ENCODE data around the gene GNL2. TPM values are rescaled to one million over a fixed set of nuclear protein-coding genes. Genes with fewer than 3 reads are reported as not detected.

Gene GNL2
- total RNA-seq, 2 donors from 2014 or later, result 15.4 to 22.2 TPM

GRCh38 chr1:37570528-37571334 lies 25.0 kb downstream of the GNL2 start:
- no peaks in the 10 kb centered on the region for H3K9me3 ChIP-seq
- peaks cover 100% of the 10 kb centered on the region for H3K36me3 ChIP-seq
- no peak overlapping the region for H3K27ac ChIP-seq
- H3K27me3 ChIP-seq, result no peaks in the 10 kb centered on the region
- no peaks in the 10 kb centered on the region for H3K4me1 ChIP-seq
- H3K4me3 ChIP-seq, result no peak overlapping the region
- no peak for DNase-seq (ENCODE audit: low spot score)
- TF ChIP-seq CTCF (IDR thresholded peaks at IDR 0.05), result no peak

- H3K9me3 ChIP-seq, result no peaks in the 10 kb centered on the region
- H3K4me3 ChIP-seq, result no peak overlapping the region
- no peaks in the 10 kb centered on the region for H3K4me1 ChIP-seq
- TF ChIP-seq CTCF (IDR thresholded peaks at IDR 0.05), result no peak
- peaks cover 75% of the 10 kb centered on the region for H3K36me3 ChIP-seq
- H3K27ac ChIP-seq, result no peak overlapping the region
- DNase-seq (ENCODE audit: low spot score), result no peak
- no peaks in the 10 kb centered on the region for H3K27me3 ChIP-seq
Observed at GRCh38 chr1:37567023-37567422, 28.7 kb downstream of the GNL2 start.

- no peaks in the 10 kb centered on the region for H3K27me3 ChIP-seq
- no peak for TF ChIP-seq CTCF (IDR thresholded peaks at IDR 0.05)
- H3K36me3 ChIP-seq, result peaks cover 54% of the 10 kb centered on the region
- H3K4me3 ChIP-seq, result no peak overlapping the region
- H3K27ac ChIP-seq, result no peak overlapping the region
- H3K9me3 ChIP-seq, result no peaks in the 10 kb centered on the region
- DNase-seq (ENCODE audit: low spot score), result no peak
- no peaks in the 10 kb centered on the region for H3K4me1 ChIP-seq
Observed at GRCh38 chr1:37564892-37565291, 30.8 kb downstream of the GNL2 start.

GRCh38 chr1:37562984-37563383 lies 32.8 kb downstream of the GNL2 start:
- no peak overlapping the region for H3K27ac ChIP-seq
- no peak overlapping the region for H3K4me3 ChIP-seq
- no peaks in the 10 kb centered on the region for H3K9me3 ChIP-seq
- H3K4me1 ChIP-seq, result no peaks in the 10 kb centered on the region
- no peaks in the 10 kb centered on the region for H3K27me3 ChIP-seq
- TF ChIP-seq CTCF (IDR thresholded peaks at IDR 0.05), result no peak
- peaks cover 35% of the 10 kb centered on the region for H3K36me3 ChIP-seq
- no peak for DNase-seq (ENCODE audit: low spot score)

GRCh38 chr1:37561133-37562132 lies 34.3 kb downstream of the GNL2 start:
- Histone ChIP-seq H3K27ac (no peak overlapping the region), H3K4me1 (peaks cover 0 to 12% of the 10 kb centered on the region in 2 donors), H3K27me3 (no peaks in the 10 kb centered on the region), H3K4me3 (no peak overlapping the region), H3K36me3 (peaks cover 19% of the 10 kb centered on the region), H3K9me3 (no peaks in the 10 kb centered on the region)
- DNase-seq (ENCODE audit: low spot score), result no peak
- peak in 1 of 2 donors; percentile 35 for TF ChIP-seq CTCF (IDR thresholded peaks at IDR 0.05)

Data from right atrium auricular region (tissue), 2 donors.